HUES48 (cell line): ENCODE measurements around the gene CHAF1B.
A peak's percentile ranks its signal among the peaks of the same experiment; 100 is the strongest.

ENCODE experiments used
- H3K27ac ChIP-seq: one replicate; pipeline ENCODE4 v1.7.0; 2013; ENCODE audit warnings: low read depth, low read length, inconsistent platforms
- H3K27me3 ChIP-seq: 2 replicates; pipeline ENCODE4 v1.6.1; 2013; ENCODE audit warnings: mild to moderate bottlenecking, low read length; ENCODE audit not compliant: control insufficient read depth, insufficient read depth
- H3K36me3 ChIP-seq: 2 replicates; pipeline ENCODE4 v1.6.1; 2013; ENCODE audit warnings: low read length; ENCODE audit not compliant: control insufficient read depth, insufficient read depth
- H3K4me1 ChIP-seq: 2 replicates; pipeline ENCODE4 v1.6.1; 2013; ENCODE audit warnings: mild to moderate bottlenecking, low read length; ENCODE audit not compliant: control insufficient read depth, insufficient read depth
- H3K4me3 ChIP-seq: 2 replicates; pipeline ENCODE4 v1.5.1; 2013; ENCODE audit warnings: mild to moderate bottlenecking, low read depth, low read length
- H3K9ac ChIP-seq: 2 replicates; pipeline ENCODE4 v1.6.1; 2013; ENCODE audit warnings: mild to moderate bottlenecking, low read depth, low read length, moderate library complexity
- H3K9me3 ChIP-seq: 2 replicates; pipeline ENCODE4 v1.6.1; 2013; ENCODE audit warnings: low read length; ENCODE audit not compliant: control insufficient read depth, insufficient read depth

Gene CHAF1B

GRCh38 chr21:36446301-36446700 is 61.1 kb downstream of the CHAF1B start:
- no peaks in the 10 kb centered on the region for H3K4me1 ChIP-seq
- H3K27me3 ChIP-seq: no peaks in the 10 kb centered on the region
- H3K4me3 ChIP-seq: no peak overlapping the region
- no peaks in the 10 kb centered on the region for H3K9me3 ChIP-seq
- no peak overlapping the region for H3K27ac ChIP-seq
- no peaks in the 10 kb centered on the region for H3K36me3 ChIP-seq
- no peak overlapping the region for H3K9ac ChIP-seq

DNA sequence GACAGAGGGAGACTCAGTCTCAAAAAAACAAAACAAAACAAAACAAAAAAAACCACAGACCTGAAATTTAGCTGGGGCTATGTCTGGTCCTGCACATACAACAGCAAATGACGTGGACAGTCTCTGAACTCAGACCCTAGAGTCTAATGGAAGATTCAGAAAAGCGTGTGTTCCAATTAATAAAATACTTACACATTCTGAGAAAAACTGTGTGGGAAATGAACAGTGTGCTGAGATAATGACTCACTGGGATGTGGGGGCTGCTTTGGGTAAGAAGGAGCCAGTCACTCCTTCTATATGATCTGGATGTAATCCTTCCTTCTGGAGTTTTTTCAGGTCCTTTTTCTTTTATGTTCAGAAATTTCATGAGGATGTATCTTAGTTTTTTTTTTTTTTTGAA is 65.3 kb downstream of the CHAF1B start:
- no peaks in the 10 kb centered on the region for H3K9me3 ChIP-seq
- no peak overlapping the region for H3K9ac ChIP-seq
- no peak overlapping the region for H3K4me3 ChIP-seq
- H3K27ac ChIP-seq: no peak overlapping the region
- H3K27me3 ChIP-seq: no peaks in the 10 kb centered on the region
- H3K36me3 ChIP-seq: no peaks in the 10 kb centered on the region
- peaks cover 14% of the 10 kb centered on the region; the same call in 1 of the 2 replicates for H3K4me1 ChIP-seq

GRCh38 chr21:36451506-36451905 is 66.3 kb downstream of the CHAF1B start:
- H3K27ac ChIP-seq: no peak overlapping the region
- H3K4me1 ChIP-seq: peaks cover 14% of the 10 kb centered on the region; the same call in 1 of the 2 replicates
- H3K27me3 ChIP-seq: no peaks in the 10 kb centered on the region
- H3K9me3 ChIP-seq: no peaks in the 10 kb centered on the region
- no peaks in the 10 kb centered on the region for H3K36me3 ChIP-seq
- no peak overlapping the region for H3K9ac ChIP-seq
- H3K4me3 ChIP-seq: no peak overlapping the region

GRCh38 chr21:36452281-36452825 is 67.2 kb downstream of the CHAF1B start:
- Histone ChIP-seq H3K9me3 (no peaks in the 10 kb centered on the region), H3K27me3 (no peaks in the 10 kb centered on the region), H3K36me3 (no peaks in the 10 kb centered on the region), H3K4me1 (peaks cover 14% of the 10 kb centered on the region; the same call in 1 of the 2 replicates), H3K4me3 (no peak overlapping the region), H3K27ac (no peak overlapping the region), H3K9ac (no peak overlapping the region)

- no peak overlapping the region for H3K9ac ChIP-seq
- no peaks in the 10 kb centered on the region for H3K9me3 ChIP-seq
- H3K4me3 ChIP-seq: no peak overlapping the region
- no peaks in the 10 kb centered on the region for H3K36me3 ChIP-seq
- peaks cover 14% of the 10 kb centered on the region; the same call in 1 of the 2 replicates for H3K4me1 ChIP-seq
- H3K27me3 ChIP-seq: no peaks in the 10 kb centered on the region
- peak overlapping the region; percentile 22 for H3K27ac ChIP-seq
Observed at GRCh38 chr21:36454093-36454531, 68.9 kb downstream of the CHAF1B start.

DNA sequence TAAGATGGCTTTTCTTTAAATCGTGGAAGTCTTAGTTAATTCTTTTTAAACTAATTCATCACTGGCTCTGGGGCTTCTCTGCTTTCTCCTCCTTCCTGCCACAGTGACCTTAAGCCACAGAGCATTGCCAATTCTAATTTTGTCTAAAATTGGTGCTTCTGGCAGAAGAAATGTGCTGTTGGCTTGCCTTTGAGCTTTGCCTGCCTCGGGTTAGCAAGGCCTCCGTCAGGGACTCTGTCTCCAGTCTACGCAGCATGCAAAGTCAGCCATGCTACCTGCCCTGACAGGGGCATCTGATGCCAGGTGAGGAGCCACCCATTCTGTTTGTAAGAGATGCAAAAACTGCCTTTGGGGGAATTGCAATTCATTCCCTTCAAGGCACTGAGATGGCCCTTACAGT is 69.5 kb downstream of the CHAF1B start:
- Histone ChIP-seq H3K36me3 (no peaks in the 10 kb centered on the region), H3K27ac (no peak overlapping the region), H3K4me1 (peaks cover 14% of the 10 kb centered on the region; the same call in 1 of the 2 replicates), H3K27me3 (no peaks in the 10 kb centered on the region), H3K9ac (no peak overlapping the region), H3K9me3 (no peaks in the 10 kb centered on the region), H3K4me3 (no peak overlapping the region)

- no peaks in the 10 kb centered on the region for H3K36me3 ChIP-seq
- peaks cover 14% of the 10 kb centered on the region; the same call in 1 of the 2 replicates for H3K4me1 ChIP-seq
- H3K9ac ChIP-seq: no peak overlapping the region
- no peak overlapping the region for H3K4me3 ChIP-seq
- H3K27ac ChIP-seq: no peak overlapping the region
- no peaks in the 10 kb centered on the region for H3K9me3 ChIP-seq
- H3K27me3 ChIP-seq: no peaks in the 10 kb centered on the region
Observed at GRCh38 chr21:36456729-36457414, 71.7 kb downstream of the CHAF1B start.

DNA sequence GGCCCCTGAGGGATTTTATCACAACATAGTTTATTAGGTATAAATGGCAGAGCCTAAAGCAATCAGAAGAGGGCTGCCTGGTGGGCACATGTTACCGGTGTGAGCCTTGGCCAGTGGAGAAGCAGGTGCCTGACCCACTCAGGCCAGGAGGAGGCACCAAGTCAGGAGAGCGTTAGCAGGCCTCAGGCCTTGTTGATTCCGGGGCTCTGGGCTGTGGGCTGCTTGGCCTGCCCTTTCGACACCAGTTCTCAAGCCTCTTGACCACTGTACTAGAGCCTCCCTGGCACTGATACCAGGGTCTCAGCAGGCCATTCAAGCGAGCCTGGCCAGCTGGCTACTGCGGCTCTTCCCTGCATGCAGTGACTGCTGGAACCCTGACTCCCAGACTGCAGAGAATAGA is 73.9 kb downstream of the CHAF1B start:
- no peaks in the 10 kb centered on the region for H3K9me3 ChIP-seq
- H3K4me3 ChIP-seq: no peak overlapping the region
- H3K4me1 ChIP-seq: peaks cover 8% of the 10 kb centered on the region; the same call in 1 of the 2 replicates
- H3K27ac ChIP-seq: no peak overlapping the region
- H3K27me3 ChIP-seq: no peaks in the 10 kb centered on the region
- H3K9ac ChIP-seq: no peak overlapping the region
- H3K36me3 ChIP-seq: no peaks in the 10 kb centered on the region

GRCh38 chr21:36460866-36461265 is 75.7 kb downstream of the CHAF1B start:
- H3K9me3 ChIP-seq: no peaks in the 10 kb centered on the region
- H3K4me1 ChIP-seq: peaks cover 9% of the 10 kb centered on the region; the same call in 1 of the 2 replicates
- H3K4me3 ChIP-seq: no peak overlapping the region
- no peak overlapping the region for H3K27ac ChIP-seq
- H3K36me3 ChIP-seq: no peaks in the 10 kb centered on the region
- H3K27me3 ChIP-seq: no peaks in the 10 kb centered on the region
- H3K9ac ChIP-seq: no peak overlapping the region

DNA sequence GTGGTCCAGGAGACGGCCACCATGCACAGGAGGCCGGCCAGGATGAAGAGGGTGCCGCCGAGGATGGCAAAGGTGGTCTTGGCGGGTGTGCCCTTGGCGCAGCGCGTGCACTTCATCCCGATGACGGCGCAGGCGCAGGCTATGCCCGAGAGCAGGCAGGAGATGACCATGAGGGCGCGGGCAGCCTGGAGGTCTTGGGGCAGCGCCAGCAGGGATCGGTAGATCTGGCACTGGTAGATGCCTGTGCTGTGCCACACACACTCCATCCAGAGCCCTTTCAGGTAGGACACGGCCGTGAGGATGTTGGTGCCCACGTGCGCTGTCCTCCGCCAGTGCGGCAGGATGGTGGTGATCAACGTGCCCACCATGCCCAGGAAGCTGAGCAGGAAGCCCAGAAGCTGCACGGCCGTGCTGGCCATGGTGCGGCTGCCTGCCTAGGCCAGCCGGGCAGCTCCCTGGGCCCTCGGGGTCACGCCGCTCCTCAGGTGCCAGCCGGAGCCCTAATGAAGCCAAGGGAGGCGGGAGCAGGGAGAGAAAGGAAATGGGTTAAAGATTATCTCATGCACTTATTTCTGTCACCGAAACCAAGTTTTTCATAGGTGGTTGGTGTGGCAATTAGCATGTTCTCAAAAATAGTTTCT is 76.2 kb downstream of the CHAF1B start:
- Histone ChIP-seq H3K4me3 (no peak overlapping the region), H3K9me3 (no peaks in the 10 kb centered on the region), H3K9ac (no peak overlapping the region), H3K27me3 (no peaks in the 10 kb centered on the region), H3K27ac (no peak overlapping the region), H3K4me1 (peaks cover 9% of the 10 kb centered on the region; the same call in 1 of the 2 replicates), H3K36me3 (no peaks in the 10 kb centered on the region)

GRCh38 chr21:36461918-36462486 is 76.8 kb downstream of the CHAF1B start:
- no peaks in the 10 kb centered on the region for H3K36me3 ChIP-seq
- peaks cover 9% of the 10 kb centered on the region; the same call in 1 of the 2 replicates for H3K4me1 ChIP-seq
- no peaks in the 10 kb centered on the region for H3K27me3 ChIP-seq
- no peak overlapping the region for H3K27ac ChIP-seq
- no peaks in the 10 kb centered on the region for H3K9me3 ChIP-seq
- H3K4me3 ChIP-seq: no peak overlapping the region
- no peak overlapping the region for H3K9ac ChIP-seq
